HFFc6 (cell line): ENCODE results near the gene STK40. TPM values are rescaled to one million over a fixed set of nuclear protein-coding genes. Genes with fewer than 3 reads are reported as not detected.

ENCODE experiments used
- DNase-seq: peaks from one replicate; pipeline ENCODE4 v3.0.0-alpha.2; 2018
- H3K27ac Mint-ChIP-seq: 2 replicates; pipeline ENCODE4 v1.8.0; 2020; ENCODE audit warnings: mild to moderate bottlenecking, mixed read lengths
- H3K27me3 Mint-ChIP-seq: 2 replicates; pipeline ENCODE4 v1.8.0; 2021; ENCODE audit warnings: mild to moderate bottlenecking, moderate library complexity, mixed read lengths; ENCODE audit not compliant: insufficient read depth
- H3K36me3 Mint-ChIP-seq: 2 replicates; pipeline ENCODE4 v1.8.0; 2021; ENCODE audit warnings: low read depth, mixed read lengths
- H3K4me1 Mint-ChIP-seq: 2 replicates; pipeline ENCODE4 v1.8.0; 2020; ENCODE audit warnings: low read depth, mixed read lengths
- H3K4me3 Mint-ChIP-seq: 2 replicates; pipeline ENCODE4 v1.8.0; 2020; ENCODE audit warnings: mild to moderate bottlenecking, moderate library complexity, mixed read lengths
- H3K9me3 Mint-ChIP-seq: 2 replicates; pipeline ENCODE4 v1.8.0; 2020; ENCODE audit warnings: mild to moderate bottlenecking, mixed read lengths
- total RNA-seq, 6 experiments: library from RNA; stranded (reverse); fragmentation: NEBNext Ultra II Directional; extraction: Animal tissue kit (Norgen Biotek cat#: 25700); gene quantifications; 2 replicates in 1 of 6; 3 replicates in 5 of 6; pipeline ENCODE4 v1.2.3, GENCODE V29; 2021
- TF ChIP-seq, protein P1 (sequence below): fragments of 200-600 bp; sonication (generic); IDR thresholded peaks from 2 replicates; pipeline ENCODE4 v1.5.0; 2021; ENCODE audit warnings: antibody characterized with exemption, mild to moderate bottlenecking

STK40 gene
- total RNA-seq, 6 experiments from 2014 or later: 24.1 to 26.5 (median 25.1) TPM

DNA sequence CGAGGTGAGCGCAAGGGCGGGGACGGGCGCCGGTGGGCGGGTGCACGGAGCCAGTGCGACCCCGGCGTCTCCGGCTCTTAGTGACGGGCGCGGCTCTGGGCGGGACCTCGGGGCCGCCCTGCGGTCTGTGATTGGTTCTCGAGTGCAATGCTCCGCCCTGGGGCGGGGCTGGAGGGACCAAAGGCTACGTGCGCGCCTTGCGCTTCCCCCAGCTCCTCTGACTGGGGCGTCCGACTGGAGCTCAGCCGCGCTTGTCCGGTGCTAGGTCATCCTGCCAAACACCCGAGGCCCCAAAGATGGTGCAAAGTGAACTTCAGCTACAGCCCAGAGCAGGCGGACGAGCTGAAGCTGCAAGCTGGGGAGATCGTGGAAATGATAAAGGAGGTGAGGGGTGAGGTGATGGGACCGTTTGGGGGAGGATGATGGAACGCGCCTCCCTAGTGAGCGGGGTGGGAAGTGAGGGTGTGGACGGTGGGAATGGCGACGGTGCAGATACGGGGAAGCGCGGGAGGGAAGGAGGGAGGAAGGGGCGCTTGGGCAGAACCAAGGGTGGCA, 78.7 kb downstream of the STK40 start:
- Mint-ChIP-seq H3K36me3 (peaks cover 35% of the 10 kb centered on the region), H3K4me1 (peaks cover 29% of the 10 kb centered on the region), H3K27me3 (peaks cover 6% of the 10 kb centered on the region), H3K4me3 (peak overlapping the region; percentile 87), H3K9me3 (no peaks in the 10 kb centered on the region), H3K27ac (peak overlapping the region; percentile 79)
- peak; percentile 86 for DNase-seq
- TF ChIP-seq, protein P1, sequence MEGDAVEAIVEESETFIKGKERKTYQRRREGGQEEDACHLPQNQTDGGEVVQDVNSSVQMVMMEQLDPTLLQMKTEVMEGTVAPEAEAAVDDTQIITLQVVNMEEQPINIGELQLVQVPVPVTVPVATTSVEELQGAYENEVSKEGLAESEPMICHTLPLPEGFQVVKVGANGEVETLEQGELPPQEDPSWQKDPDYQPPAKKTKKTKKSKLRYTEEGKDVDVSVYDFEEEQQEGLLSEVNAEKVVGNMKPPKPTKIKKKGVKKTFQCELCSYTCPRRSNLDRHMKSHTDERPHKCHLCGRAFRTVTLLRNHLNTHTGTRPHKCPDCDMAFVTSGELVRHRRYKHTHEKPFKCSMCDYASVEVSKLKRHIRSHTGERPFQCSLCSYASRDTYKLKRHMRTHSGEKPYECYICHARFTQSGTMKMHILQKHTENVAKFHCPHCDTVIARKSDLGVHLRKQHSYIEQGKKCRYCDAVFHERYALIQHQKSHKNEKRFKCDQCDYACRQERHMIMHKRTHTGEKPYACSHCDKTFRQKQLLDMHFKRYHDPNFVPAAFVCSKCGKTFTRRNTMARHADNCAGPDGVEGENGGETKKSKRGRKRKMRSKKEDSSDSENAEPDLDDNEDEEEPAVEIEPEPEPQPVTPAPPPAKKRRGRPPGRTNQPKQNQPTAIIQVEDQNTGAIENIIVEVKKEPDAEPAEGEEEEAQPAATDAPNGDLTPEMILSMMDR: no peak

DNA sequence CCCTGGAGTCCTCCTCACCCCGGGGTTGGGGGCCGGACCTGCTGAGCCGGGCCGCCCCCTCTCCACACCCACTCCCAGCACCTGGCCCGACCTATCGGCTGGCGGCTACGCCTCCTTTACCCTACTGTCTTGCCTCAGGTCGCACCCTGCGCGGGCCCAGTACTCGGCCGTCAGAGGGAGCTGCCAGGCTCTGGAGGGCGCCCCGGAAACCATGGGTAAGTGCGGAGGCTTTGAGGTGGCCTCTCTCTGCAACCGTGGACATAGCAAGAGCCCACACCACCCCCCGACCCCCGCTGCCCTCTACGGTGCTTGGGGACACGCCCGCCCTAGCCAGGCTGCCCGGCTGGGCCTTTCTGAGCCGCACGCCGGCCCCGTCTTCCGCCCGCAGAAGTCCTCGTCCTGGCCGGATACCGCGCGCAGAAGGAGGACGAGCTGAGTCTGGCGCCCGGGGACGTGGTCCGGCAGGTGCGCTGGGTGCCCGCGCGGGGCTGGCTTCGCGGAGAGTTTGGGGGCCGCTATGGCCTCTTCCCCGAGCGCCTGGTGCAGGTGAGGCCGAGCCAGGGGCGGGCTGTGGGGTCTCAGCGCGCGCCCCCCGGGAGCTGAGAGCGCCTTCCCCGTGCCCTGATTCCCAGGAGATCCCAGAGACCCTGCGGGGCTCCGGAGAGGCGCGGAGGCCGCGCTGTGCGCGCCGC, 79.4 kb downstream of the STK40 start, which contains the start of gene SH3D21:
Gene SH3D21 (plus strand): TSS at position 159 of the 692 bp plus-strand sequence. CDS start 53 bp downstream, at position 212.
- Mint-ChIP-seq H3K27ac (peak within 1 kb of the TSS; percentile 79), H3K36me3 (peaks cover 35% of the 10 kb centered on the region), H3K9me3 (no peaks in the 10 kb centered on the region), H3K4me3 (peak within 1 kb of the TSS; percentile 87), H3K4me1 (peaks cover 30% of the 10 kb centered on the region), H3K27me3 (peaks cover 6% of the 10 kb centered on the region)
- TF ChIP-seq, protein P1: no peak; the same call in 1 of the 2 replicates
- DNase-seq: peak; percentile 11

DNA sequence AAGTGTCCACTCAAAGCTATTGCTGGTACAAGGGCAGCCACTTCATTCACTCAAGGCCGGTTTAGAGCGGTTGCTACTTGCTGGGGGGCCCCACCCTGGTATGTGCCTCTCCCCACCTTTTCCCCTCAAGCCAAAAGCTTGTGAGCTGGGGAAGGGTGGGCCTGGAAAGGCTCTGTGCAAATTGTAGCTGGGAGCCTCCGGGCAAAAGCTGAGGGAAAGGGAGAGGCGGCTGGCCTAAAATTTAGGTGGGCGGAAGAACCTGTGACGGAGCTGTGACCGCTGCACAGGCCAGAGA, 79.9 kb downstream of the STK40 start:
- Mint-ChIP-seq H3K9me3 (no peaks in the 10 kb centered on the region), H3K27me3 (peaks cover 6% of the 10 kb centered on the region), H3K27ac (peak overlapping the region; percentile 53), H3K4me3 (no peak overlapping the region), H3K36me3 (peaks cover 38% of the 10 kb centered on the region), H3K4me1 (peaks cover 35% of the 10 kb centered on the region)
- TF ChIP-seq, protein P1: no peak
- DNase-seq: no peak

DNA sequence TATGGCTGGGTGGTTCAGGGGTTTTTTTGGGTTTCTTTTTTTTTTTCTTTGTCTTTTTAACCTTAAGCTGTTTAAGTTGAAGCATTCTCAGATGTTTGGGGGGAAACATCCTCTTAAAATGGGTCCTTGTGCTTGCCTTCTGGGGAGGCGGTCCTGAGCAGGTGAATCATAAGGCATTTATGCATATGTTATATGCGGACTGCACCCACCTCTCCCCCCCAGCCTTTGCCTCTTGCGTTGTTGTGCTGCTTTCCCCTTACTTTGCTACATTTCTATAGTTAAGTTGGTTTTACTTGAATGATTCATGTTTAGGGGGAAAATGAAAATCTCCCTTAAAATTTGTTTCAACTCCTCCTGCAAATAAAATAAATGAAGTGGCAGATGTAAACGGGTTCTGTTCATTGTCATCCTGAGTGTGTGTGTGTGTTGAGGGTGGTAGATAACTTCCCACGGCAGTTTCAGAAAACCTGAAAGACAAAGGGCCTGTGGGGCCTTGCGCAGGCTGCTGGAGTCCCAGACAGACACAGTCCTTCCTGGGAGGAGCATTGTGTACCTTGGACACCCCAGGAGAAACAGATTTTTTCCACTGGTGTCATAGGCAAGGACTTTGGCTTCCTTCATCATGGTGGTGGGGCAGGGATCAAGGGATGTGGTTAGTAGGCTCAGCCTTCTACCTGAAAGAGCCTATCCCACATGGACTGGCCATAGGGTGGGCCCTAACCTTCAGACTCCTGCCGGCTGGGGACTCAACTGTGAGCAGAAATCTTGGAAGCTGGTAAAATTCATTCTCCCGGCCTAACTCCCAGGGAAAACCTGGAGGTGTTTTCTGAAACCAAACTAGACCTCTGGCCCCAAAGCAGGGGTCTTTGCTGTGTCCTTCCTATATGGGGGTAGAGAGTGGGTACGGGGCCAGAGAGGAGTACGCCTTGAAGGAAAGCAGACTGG, 80.5 kb downstream of the STK40 start:
- Mint-ChIP-seq H3K36me3 (peaks cover 40% of the 10 kb centered on the region), H3K9me3 (no peaks in the 10 kb centered on the region), H3K27ac (peak overlapping the region; percentile 53), H3K4me3 (no peak overlapping the region; the same call in 1 of the 2 replicates), H3K27me3 (peaks cover 6% of the 10 kb centered on the region), H3K4me1 (peaks cover 41% of the 10 kb centered on the region)
- no peak for DNase-seq
- TF ChIP-seq, protein P1: no peak

DNA sequence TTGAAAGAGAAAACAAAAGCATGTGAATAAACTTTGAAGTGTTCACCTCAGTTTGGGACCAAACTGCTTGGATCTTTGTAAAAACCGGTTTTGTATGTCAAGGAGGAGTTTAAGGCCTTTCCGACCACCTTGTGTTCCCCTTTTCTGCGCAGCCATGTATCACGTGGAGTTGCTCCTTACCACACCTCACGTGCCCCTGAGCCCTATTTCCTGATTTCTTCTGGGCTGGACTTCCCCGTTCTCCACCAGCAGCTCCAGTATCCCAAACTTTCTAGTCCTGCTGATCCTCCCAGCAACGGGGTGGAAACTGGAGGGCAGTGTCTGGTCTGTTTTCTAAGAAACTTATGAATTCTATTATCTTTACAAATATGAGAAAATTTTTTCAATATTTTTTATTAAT, 81.2 kb downstream of the STK40 start:
- no peak overlapping the region for H3K4me3 Mint-ChIP-seq
- no peaks in the 10 kb centered on the region for H3K9me3 Mint-ChIP-seq
- H3K4me1 Mint-ChIP-seq: peaks cover 48% of the 10 kb centered on the region
- TF ChIP-seq, protein P1: no peak
- DNase-seq: no peak
- peaks cover 41% of the 10 kb centered on the region for H3K36me3 Mint-ChIP-seq
- peaks cover 6% of the 10 kb centered on the region for H3K27me3 Mint-ChIP-seq
- H3K27ac Mint-ChIP-seq: no peak overlapping the region
